GM12865 (cell line): ENCODE measurements around the gene MEN1.
A peak's percentile ranks its signal among the peaks of the same experiment; 100 is the strongest.

Experiments
- DNase-seq: peaks from one replicate; pipeline ENCODE4 v3.0.0; 2010; ENCODE audit warnings: low read depth
- H3K4me3 ChIP-seq: 2 replicates; pipeline ENCODE4 v1.5.1; 2011; ENCODE audit warnings: mild to moderate bottlenecking, low read depth, low read length, control low read depth
- TF ChIP-seq, protein P1 (sequence below): IDR thresholded peaks from 2 replicates; pipeline ENCODE4 v1.5.1; 2011; ENCODE audit warnings: low read length, control low read depth, low read depth, inconsistent platforms; ENCODE audit not compliant: insufficient read depth; ENCODE audit errors: missing control alignments

MEN1 gene

DNA sequence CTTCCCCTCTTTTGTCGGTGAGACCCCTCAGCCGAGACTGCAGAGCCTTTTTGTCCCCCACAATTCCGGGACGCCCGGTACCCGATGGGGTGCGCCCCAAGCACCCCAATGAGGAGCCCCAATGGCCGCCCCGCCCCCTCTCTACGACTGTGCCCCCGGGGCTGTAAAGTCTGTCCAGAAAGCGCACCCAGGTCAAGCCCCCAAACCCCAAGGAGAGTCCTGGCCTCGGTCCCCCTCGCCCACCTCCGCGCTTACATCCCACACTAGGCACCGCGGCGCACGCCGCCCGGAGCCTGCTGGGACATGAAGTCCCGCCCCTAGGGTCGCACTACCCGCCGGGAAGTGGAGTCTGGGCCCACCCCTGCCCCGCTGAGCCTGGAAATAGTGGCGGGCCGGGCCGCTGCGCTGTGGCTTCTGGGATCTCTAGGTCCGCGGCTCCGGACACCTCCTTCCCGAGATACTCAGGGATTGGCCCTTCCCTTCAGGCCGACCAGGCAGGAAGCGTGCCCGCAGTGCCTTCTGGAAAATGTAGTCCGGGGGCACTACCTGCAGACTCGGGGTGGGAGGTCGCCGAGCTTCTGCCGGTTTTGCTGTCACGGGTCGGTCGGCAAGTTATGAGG is at the start of gene MEN1:
TSS of gene MEN1 (minus strand) at position 281 of the 620 bp plus-strand sequence. CDS start 442 bp downstream, outside the sequence.
- TF ChIP-seq, protein P1, sequence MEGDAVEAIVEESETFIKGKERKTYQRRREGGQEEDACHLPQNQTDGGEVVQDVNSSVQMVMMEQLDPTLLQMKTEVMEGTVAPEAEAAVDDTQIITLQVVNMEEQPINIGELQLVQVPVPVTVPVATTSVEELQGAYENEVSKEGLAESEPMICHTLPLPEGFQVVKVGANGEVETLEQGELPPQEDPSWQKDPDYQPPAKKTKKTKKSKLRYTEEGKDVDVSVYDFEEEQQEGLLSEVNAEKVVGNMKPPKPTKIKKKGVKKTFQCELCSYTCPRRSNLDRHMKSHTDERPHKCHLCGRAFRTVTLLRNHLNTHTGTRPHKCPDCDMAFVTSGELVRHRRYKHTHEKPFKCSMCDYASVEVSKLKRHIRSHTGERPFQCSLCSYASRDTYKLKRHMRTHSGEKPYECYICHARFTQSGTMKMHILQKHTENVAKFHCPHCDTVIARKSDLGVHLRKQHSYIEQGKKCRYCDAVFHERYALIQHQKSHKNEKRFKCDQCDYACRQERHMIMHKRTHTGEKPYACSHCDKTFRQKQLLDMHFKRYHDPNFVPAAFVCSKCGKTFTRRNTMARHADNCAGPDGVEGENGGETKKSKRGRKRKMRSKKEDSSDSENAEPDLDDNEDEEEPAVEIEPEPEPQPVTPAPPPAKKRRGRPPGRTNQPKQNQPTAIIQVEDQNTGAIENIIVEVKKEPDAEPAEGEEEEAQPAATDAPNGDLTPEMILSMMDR, result no peak

DNA sequence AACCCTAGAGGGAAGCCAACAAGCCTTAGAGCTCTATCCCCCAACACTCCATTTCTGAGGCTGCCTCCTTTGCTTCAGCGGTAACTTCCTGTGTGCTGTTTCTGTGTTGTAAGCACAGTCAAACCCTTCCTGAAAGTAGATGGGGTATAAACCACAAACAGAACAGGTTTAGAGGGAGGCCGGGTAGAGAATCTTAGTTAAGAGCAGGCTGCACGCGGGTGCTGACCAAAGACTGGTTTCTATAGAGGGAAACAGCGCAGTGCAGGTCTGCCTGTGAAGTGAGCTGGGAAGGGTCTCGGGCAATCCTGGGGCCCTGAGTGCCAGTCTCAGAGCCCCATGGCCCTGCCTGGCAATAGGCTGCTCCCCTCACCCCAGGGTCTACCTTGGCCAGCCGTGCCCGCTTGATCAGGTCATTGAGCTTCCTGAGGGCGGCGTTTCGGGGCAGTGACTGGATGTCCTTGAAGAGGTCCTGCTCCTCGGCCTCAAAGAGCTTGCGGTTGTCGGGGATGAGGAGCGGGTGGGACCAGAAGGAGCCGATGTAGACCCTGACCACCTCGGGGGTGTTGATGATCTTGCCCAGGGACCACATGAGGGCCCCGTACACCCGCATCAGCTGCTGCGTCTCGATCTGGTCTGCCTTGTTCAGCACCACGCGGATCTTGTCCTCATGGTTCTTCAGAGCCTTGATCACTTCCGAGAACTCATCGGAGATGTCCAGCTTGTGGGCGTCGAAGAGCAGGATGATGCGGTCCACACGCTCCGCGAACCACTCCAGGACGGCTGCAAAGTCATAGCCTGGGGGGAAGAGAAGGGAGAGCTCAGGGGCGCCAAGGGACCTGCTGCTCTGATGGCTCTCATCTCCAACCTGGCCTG is 49.4 kb upstream of the MEN1 start:
- peak overlapping the region; percentile 47 for H3K4me3 ChIP-seq
- TF ChIP-seq, protein P1, result no peak
- peak; percentile 98 for DNase-seq

More for the DNA sequence above, at the start of gene MEN1:
- H3K4me3 ChIP-seq, result peak within 1 kb of the TSS; percentile 87
- DNase-seq, result peak; percentile 95

DNA sequence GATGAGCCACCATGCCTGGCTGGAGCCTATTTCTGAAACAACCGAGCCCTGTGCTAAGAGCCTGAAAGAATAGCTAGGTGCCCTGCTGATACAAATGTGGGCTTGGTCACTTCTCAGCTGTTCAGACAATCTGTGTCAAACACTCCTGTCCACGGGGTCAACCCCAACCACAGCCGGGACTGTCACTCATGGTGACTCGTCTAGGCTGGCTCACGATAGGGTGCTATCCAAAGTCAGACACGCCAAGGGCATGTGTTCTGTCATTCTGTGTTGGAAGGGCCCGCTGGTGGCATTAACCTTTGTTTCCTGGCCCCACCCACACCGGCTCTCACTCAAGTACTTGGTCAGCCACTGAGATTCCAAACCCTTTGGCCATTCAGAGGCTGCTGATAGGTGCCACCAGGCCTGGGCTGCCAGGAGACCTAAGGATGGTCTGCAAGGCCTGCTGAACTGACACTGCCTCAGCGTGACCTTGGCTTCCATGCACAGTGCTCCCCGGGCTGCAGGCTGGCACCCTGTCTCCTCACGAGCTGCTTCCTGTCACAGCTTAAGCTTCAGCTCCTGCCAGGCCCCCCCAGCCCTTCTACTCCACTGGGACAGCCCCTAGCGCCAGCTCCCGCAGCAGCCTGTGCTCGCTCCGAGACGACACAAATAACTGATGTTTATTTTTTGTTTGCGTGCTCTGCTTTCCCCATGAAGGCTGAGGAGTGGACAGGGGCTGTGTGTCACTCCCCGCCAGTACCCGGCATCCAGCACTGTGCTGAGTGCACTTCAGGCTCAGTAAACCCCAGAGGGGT is 48.3 kb upstream of the MEN1 start:
- TF ChIP-seq, protein P1, result no peak
- peak; percentile 72 for DNase-seq
- H3K4me3 ChIP-seq, result peak overlapping the region; percentile 36

DNA sequence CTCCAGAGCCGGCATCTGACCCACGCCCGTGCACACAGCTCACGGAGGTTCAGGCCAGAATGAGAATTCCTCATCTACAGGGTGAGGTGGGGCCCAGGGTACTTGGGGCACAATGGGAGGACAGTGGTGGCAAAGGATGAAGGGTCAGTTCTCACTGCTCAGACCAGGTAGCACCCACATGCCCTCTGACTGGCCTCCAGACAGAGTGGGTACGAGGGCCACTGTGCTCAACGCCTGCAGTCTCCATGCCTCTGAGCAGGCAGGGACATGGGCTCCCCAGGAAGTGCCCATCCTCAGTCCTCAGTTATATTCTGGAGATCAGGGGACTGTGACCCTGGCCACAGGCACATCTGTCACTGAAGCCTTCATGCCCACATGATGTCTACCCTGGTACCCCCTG is 47.1 kb upstream of the MEN1 start:
- TF ChIP-seq, protein P1, result no peak
- DNase-seq, result no peak
- H3K4me3 ChIP-seq, result no peak overlapping the region

DNA sequence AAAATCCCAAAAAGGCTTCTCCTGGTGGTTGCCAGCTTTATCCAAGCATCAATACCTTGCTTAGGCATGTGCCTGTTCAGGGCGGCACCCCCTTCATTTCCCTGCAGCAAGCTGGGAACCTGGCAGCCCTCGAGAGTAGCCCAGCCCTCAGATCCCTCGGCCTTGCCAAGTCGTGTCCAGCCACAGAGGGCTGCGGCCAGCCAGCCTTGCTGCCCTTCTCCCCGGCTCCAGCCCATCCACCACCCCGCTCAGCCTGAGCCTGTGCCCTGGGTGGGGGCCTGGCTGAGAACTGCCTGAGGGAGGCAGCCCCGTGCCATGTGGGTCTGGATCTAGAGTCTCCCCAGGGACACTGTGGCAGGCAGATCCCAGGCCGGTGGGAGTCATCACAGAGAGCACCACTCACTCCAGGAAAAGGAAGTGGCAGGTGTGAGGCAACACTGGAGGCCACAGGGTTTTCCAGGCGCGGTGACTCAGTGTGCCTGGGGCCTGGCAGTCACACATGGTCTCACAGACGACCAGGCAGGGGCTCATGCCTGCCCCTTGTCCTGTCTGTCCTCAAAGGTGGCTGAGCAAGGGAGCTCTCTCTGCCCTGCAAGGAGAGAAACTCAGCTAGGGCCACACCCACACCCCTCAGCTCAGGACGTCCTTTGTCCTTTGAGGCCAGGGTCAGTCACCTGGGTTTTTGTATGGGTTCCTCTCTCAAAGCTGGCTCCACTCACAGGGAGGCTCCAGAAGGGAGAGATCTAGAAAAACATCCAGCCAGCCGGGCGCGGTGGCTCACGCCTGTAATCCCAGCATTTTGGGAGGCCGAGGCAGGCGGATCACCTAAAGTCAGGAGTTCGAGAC is 46.3 kb upstream of the MEN1 start:
- DNase-seq, result peak; percentile 71
- H3K4me3 ChIP-seq, result no peak overlapping the region
- TF ChIP-seq, protein P1, result no peak
